Activated naive CD8-positive, alpha-beta T cell treated with anti-CD3 and anti-CD28 coated beads for 36 hours (primary cell): ENCODE results near the gene C3orf80. TPM values are rescaled to one million over a fixed set of nuclear protein-coding genes. Genes with fewer than 3 reads are reported as not detected.
"Not testable (repeated sequence)": the region's sequence is repeated elsewhere in the genome, so short reads cannot be mapped to it uniquely, and the experiment has no call there.

ENCODE experiments used
- DNase-seq: peaks from one replicate; pipeline ENCODE4 v3.0.0; 2021
- H3K27ac Mint-ChIP-seq: one replicate; pipeline ENCODE4 v1.8.0; 2022; ENCODE audit warnings: mild to moderate bottlenecking, moderate library complexity, mixed read lengths
- H3K27me3 Mint-ChIP-seq: one replicate; pipeline ENCODE4 v1.8.0; 2022; ENCODE audit warnings: mild to moderate bottlenecking, mixed read lengths
- H3K36me3 Mint-ChIP-seq: one replicate; pipeline ENCODE4 v1.8.0; 2021; ENCODE audit warnings: mild to moderate bottlenecking, mixed read lengths
- H3K4me1 Mint-ChIP-seq: one replicate; pipeline ENCODE4 v1.8.0; 2021; ENCODE audit warnings: mixed read lengths
- H3K4me3 Mint-ChIP-seq: one replicate; pipeline ENCODE4 v1.8.0; 2022; ENCODE audit warnings: mild to moderate bottlenecking, moderate library complexity, mixed read lengths
- H3K9me3 Mint-ChIP-seq: one replicate; pipeline ENCODE4 v1.8.0; 2022; ENCODE audit warnings: mixed read lengths
- total RNA-seq, 2 experiments: library from RNA; stranded (reverse); gene quantifications; one replicate each; pipeline ENCODE4 v1.2.3, GENCODE V29; 2021

The C3orf80 gene
- total RNA-seq, 2 experiments from 2014 or later = not detected

DNA sequence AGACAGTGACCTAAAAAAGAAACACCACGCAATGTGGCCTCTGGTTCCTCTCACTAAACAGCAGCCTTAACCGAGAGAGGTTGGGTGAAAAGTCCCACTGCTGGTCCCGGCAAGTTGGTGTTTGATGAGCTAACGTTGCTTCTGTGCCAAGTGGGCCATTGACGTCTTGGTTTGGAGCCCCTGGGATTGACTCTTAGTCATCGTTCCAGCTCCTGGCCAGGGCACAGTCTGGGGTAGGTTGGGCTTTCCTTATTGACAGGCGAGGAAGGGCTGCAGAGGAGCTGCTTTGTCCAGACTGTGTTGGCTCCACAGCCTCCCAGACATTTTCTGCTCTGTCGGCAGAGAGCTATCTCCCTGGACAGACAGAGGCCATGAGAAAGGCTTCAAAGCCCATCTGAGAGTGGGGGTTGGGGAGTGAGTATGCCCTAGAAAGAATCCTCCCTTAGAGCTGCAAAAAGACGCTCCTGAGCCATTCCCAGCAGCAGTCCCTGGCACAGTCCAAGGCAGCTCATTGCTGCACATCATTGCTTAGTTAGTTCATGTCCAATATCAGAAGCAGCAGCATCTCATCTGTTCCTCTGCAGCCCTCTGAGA lies 28.6 kb upstream of the C3orf80 start:
- Mint-ChIP-seq H3K4me1 (no peaks in the 10 kb centered on the region), H3K36me3 (no peaks in the 10 kb centered on the region), H3K27ac (no peak overlapping the region), H3K9me3 (no peaks in the 10 kb centered on the region), H3K4me3 (no peak overlapping the region), H3K27me3 (no peaks in the 10 kb centered on the region)
- no peak for DNase-seq

- no peak for DNase-seq
- H3K27ac Mint-ChIP-seq = no peak overlapping the region
- no peaks in the 10 kb centered on the region for H3K4me1 Mint-ChIP-seq
- no peaks in the 10 kb centered on the region for H3K27me3 Mint-ChIP-seq
- no peak overlapping the region for H3K4me3 Mint-ChIP-seq
- H3K9me3 Mint-ChIP-seq = no peaks in the 10 kb centered on the region
- no peaks in the 10 kb centered on the region for H3K36me3 Mint-ChIP-seq
These were observed 26.1 kb upstream of the C3orf80 start for GRCh38 chr3:160199108-160199507.

DNA sequence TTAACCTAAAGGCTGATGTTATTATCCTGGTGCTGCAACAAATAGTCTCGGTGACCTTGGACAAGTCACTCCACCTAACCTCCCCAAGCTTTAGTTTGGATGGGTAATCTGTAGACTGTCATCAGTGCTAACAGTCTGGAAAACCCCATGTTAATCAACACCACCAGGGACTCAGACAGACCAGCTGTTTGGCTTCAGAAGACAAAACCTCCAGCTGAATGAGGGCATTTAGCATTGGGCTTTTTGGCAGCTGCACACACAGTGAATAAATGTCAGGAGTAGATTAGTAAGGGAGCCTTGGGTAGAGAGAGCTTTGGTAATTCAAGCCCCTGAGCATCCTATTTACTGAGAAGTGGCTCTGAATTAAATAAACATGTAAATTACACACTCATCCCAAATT lies 24.9 kb upstream of the C3orf80 start:
- H3K9me3 Mint-ChIP-seq = no peaks in the 10 kb centered on the region
- no peak overlapping the region for H3K4me3 Mint-ChIP-seq
- no peaks in the 10 kb centered on the region for H3K4me1 Mint-ChIP-seq
- no peaks in the 10 kb centered on the region for H3K36me3 Mint-ChIP-seq
- no peaks in the 10 kb centered on the region for H3K27me3 Mint-ChIP-seq
- H3K27ac Mint-ChIP-seq = no peak overlapping the region
- no peak for DNase-seq

- not testable (repeated sequence) for H3K4me3 Mint-ChIP-seq, H3K9me3 Mint-ChIP-seq, H3K36me3 Mint-ChIP-seq, H3K27me3 Mint-ChIP-seq, H3K4me1 Mint-ChIP-seq, DNase-seq, H3K27ac Mint-ChIP-seq
These were observed 20.7 kb upstream of the C3orf80 start for GRCh38 chr3:160204396-160205011.

DNA sequence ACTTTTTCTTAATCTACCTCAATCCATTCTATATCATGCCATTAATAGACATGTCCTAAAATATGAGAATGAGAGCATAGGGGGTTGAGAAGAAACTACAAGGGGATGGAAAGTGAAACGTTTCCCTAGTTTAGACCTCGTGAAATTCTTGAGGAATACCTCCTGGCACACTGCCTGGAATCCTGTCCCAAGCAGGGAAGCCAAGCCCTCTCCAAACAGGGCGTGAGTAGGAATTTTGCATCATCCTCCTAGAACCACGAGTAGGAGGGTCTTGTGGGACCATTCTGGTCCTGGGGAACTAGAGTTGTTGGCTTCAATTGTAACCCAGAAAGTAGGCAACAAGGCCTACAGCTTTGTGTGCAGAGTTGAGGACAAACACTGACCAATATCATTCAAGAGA lies 19.6 kb upstream of the C3orf80 start:
- no peak for DNase-seq
- H3K27ac Mint-ChIP-seq = no peak overlapping the region
- no peaks in the 10 kb centered on the region for H3K9me3 Mint-ChIP-seq
- peaks cover 7% of the 10 kb centered on the region for H3K27me3 Mint-ChIP-seq
- no peak overlapping the region for H3K4me3 Mint-ChIP-seq
- no peaks in the 10 kb centered on the region for H3K36me3 Mint-ChIP-seq
- H3K4me1 Mint-ChIP-seq = no peaks in the 10 kb centered on the region

GRCh38 chr3:160210341-160210740 lies 14.9 kb upstream of the C3orf80 start:
- Mint-ChIP-seq H3K27ac (no peak overlapping the region), H3K36me3 (no peaks in the 10 kb centered on the region), H3K4me3 (no peak overlapping the region), H3K9me3 (no peaks in the 10 kb centered on the region), H3K4me1 (no peaks in the 10 kb centered on the region), H3K27me3 (peaks cover 22% of the 10 kb centered on the region)
- DNase-seq = no peak

GRCh38 chr3:160210799-160211221 lies 14.4 kb upstream of the C3orf80 start:
- Mint-ChIP-seq H3K4me3 (no peak overlapping the region), H3K36me3 (no peaks in the 10 kb centered on the region), H3K4me1 (no peaks in the 10 kb centered on the region), H3K27ac (no peak overlapping the region), H3K9me3 (no peaks in the 10 kb centered on the region), H3K27me3 (peaks cover 22% of the 10 kb centered on the region)
- DNase-seq = no peak

DNA sequence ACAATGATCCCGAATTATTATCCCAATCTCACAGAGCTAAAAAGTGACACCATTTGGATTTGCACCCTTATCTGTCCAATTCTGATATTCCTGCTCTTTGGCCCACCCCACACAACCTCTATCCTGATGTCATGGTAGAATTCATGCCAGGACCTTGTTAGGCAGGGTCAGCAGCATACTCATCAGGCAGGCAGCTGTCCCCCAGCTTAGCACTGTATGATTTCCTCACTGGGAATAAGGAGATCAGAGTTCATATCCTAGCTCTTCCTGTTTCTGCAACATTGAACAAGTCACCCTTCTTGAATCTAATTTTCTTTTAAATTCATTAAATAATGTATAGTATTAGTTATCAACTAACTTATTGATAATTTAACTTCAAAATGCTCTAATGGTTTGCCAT lies 12.0 kb upstream of the C3orf80 start:
- no peak overlapping the region for H3K27ac Mint-ChIP-seq
- no peak for DNase-seq
- peaks cover 29% of the 10 kb centered on the region for H3K27me3 Mint-ChIP-seq
- H3K4me1 Mint-ChIP-seq = no peaks in the 10 kb centered on the region
- H3K9me3 Mint-ChIP-seq = no peaks in the 10 kb centered on the region
- no peak overlapping the region for H3K4me3 Mint-ChIP-seq
- no peaks in the 10 kb centered on the region for H3K36me3 Mint-ChIP-seq

GRCh38 chr3:160217675-160218074 lies 7.5 kb upstream of the C3orf80 start:
- H3K4me1 Mint-ChIP-seq = no peaks in the 10 kb centered on the region
- no peak for DNase-seq
- no peaks in the 10 kb centered on the region for H3K36me3 Mint-ChIP-seq
- peaks cover 37% of the 10 kb centered on the region for H3K27me3 Mint-ChIP-seq
- no peak overlapping the region for H3K27ac Mint-ChIP-seq
- no peak overlapping the region for H3K4me3 Mint-ChIP-seq
- H3K9me3 Mint-ChIP-seq = no peaks in the 10 kb centered on the region

GRCh38 chr3:160218136-160218535 lies 7.1 kb upstream of the C3orf80 start:
- H3K27ac Mint-ChIP-seq = no peak overlapping the region
- H3K4me1 Mint-ChIP-seq = no peaks in the 10 kb centered on the region
- DNase-seq = no peak
- peaks cover 40% of the 10 kb centered on the region for H3K27me3 Mint-ChIP-seq
- no peak overlapping the region for H3K4me3 Mint-ChIP-seq
- H3K36me3 Mint-ChIP-seq = no peaks in the 10 kb centered on the region
- H3K9me3 Mint-ChIP-seq = no peaks in the 10 kb centered on the region

GRCh38 chr3:160220038-160220437 lies 5.2 kb upstream of the C3orf80 start:
- no peak overlapping the region for H3K27ac Mint-ChIP-seq
- no peaks in the 10 kb centered on the region for H3K36me3 Mint-ChIP-seq
- peaks cover 55% of the 10 kb centered on the region for H3K27me3 Mint-ChIP-seq
- H3K4me3 Mint-ChIP-seq = no peak overlapping the region
- no peak for DNase-seq
- no peaks in the 10 kb centered on the region for H3K9me3 Mint-ChIP-seq
- H3K4me1 Mint-ChIP-seq = peaks cover 5% of the 10 kb centered on the region

GRCh38 chr3:160221019-160221418 lies 4.2 kb upstream of the C3orf80 start:
- H3K27ac Mint-ChIP-seq = no peak overlapping the region
- peaks cover 5% of the 10 kb centered on the region for H3K4me1 Mint-ChIP-seq
- H3K9me3 Mint-ChIP-seq = no peaks in the 10 kb centered on the region
- peaks cover 57% of the 10 kb centered on the region for H3K27me3 Mint-ChIP-seq
- no peaks in the 10 kb centered on the region for H3K36me3 Mint-ChIP-seq
- DNase-seq = no peak
- H3K4me3 Mint-ChIP-seq = no peak overlapping the region

DNA sequence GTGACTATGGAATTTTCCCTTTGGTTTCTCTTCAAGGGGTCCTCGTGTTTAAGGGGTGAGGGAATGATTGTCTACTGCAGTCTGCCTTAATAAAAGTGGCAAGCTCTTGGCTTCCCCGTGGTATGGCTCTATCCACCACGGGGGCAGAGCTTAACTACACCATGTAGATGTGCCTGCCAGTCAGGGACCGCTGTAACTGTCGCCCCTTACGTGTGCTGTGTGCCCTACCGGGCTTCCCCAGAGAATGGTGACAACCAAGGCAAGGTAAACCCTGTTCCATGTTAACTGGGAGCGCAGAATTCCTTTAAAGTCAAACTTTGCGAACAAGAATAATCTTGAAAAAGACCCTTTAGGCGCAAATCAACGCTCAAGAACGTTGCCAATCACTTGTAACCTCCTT lies 966 bp upstream of the C3orf80 start:
- Mint-ChIP-seq H3K4me1 (peaks cover 10% of the 10 kb centered on the region), H3K9me3 (no peaks in the 10 kb centered on the region), H3K36me3 (no peaks in the 10 kb centered on the region), H3K4me3 (no peak overlapping the region), H3K27me3 (peaks cover 65% of the 10 kb centered on the region), H3K27ac (no peak overlapping the region)
- no peak for DNase-seq

DNA sequence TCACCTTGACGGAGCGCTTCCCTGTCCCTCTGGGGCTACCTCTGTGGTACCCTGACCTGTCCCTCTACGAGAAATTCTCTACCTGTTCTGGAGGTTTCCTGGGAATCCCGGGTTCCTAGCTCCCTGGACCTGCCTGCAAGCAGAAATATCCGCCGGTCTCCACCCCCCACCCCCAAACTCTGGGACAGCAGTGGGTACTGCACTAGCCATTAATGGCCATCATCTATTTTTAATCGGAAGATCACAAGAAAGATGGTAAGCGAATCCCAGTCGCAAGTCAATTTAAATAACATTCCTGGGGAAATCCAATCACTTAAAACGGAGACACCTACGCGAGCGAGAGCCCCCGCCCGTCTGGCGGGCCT lies 429 bp upstream of the C3orf80 start:
- peaks cover 64% of the 10 kb centered on the region for H3K27me3 Mint-ChIP-seq
- DNase-seq = no peak
- H3K27ac Mint-ChIP-seq = no peak overlapping the region
- no peaks in the 10 kb centered on the region for H3K36me3 Mint-ChIP-seq
- peaks cover 10% of the 10 kb centered on the region for H3K4me1 Mint-ChIP-seq
- H3K9me3 Mint-ChIP-seq = no peaks in the 10 kb centered on the region
- peak overlapping the region; percentile 73 for H3K4me3 Mint-ChIP-seq

- Mint-ChIP-seq H3K4me3 (peak overlapping the region; percentile 70), H3K27ac (no peak overlapping the region), H3K9me3 (no peaks in the 10 kb centered on the region), H3K4me1 (peaks cover 10% of the 10 kb centered on the region), H3K36me3 (no peaks in the 10 kb centered on the region), H3K27me3 (peaks cover 62% of the 10 kb centered on the region)
- DNase-seq = no peak
These were observed 1.0 kb downstream of the C3orf80 start for GRCh38 chr3:160226026-160226907.
